HepG2 (cell line): ENCODE data around the gene RDH12. TPM values are rescaled to one million over a fixed set of nuclear protein-coding genes. Genes with fewer than 3 reads are reported as not detected.

Experiments
- ATAC-seq: fragments of 200-7000 bp; cut with Tn5 transposase; 3 replicates; pipeline ENCODE4 v1.9.1; 2020; ENCODE audit warnings: mild to moderate bottlenecking, moderate library complexity
- BruUV-seq: library from RNA; stranded (reverse); fragments of 400-500 nt; replicated peaks from 2 replicates; lab custom pipeline; 2021; lab: Mats Ljungman, UMichigan
- CTCF ChIA-PET: fragments of 300-600 bp; formaldehyde crosslinking; extraction: SDS; loops from one replicate; lab custom pipeline; 2021; ENCODE audit warnings: low total read pairs, inconsistent platforms, low intra/inter-chr PET ratio; lab: Yijun Ruan, JAX
- POLR2A ChIA-PET: fragments of 350-600 bp; sonication (Branson Sonifier 250); formaldehyde crosslinking; loops from one replicate; lab custom pipeline; 2020; ENCODE audit warnings: antibody characterized with exemption, inconsistent platforms; lab: Yijun Ruan, JAX
- DNase-seq: peaks from one replicate; pipeline ENCODE4 v3.0.0-alpha.2; 2015; ENCODE audit warnings: low spot score
- FAIRE-seq: peaks from 3 replicates; lab custom pipeline; 2011; peaks lifted over from hg19 to GRCh38; lab: Jason Lieb, UNC
- H2AFZ ChIP-seq: one replicate; pipeline ENCODE4 v1.6.1; 2011; ENCODE audit warnings: low read length, inconsistent platforms
- H3K27ac ChIP-seq: fragments of 300-600 bp; 3 replicates; pipeline ENCODE4 v1.8.0; 2011; ENCODE audit warnings: mixed run types, mild to moderate bottlenecking, mixed read lengths, low read length, inconsistent platforms; ENCODE audit not compliant: insufficient read depth; ENCODE audit errors: extremely low read length
- H3K27me3 ChIP-seq, 2 experiments: fragments of 200-600 bp in 1 of 2; 2 replicates in 1 of 2; 3 replicates in 1 of 2; pipeline versions ENCODE4 v1.6.0 to v1.8.0; 2011; ENCODE audit warnings: low read length in 2 of 2, mild to moderate bottlenecking in 2 of 2, moderate library complexity in 2 of 2, inconsistent platforms in 1 of 2; ENCODE audit not compliant: insufficient read depth in 2 of 2, control insufficient read depth in 1 of 2
- H3K36me3 ChIP-seq, 2 experiments: fragments of 200-600 bp in 1 of 2; replicated peaks in 1 of 2; 2 replicates in 1 of 2; 3 replicates in 1 of 2; pipeline versions ENCODE4 v1.5.1 to v1.8.0; 2011; ENCODE audit warnings: low read length in 2 of 2, inconsistent platforms in 1 of 2; ENCODE audit not compliant: insufficient read depth in 2 of 2, control insufficient read depth in 1 of 2
- H3K4me1 ChIP-seq: 2 replicates; pipeline ENCODE4 v1.5.1; 2012; ENCODE audit warnings: low read length, inconsistent platforms; ENCODE audit not compliant: insufficient read depth
- H3K4me2 ChIP-seq: 2 replicates; pipeline ENCODE4 v1.6.0; 2011; ENCODE audit warnings: low read depth, low read length, inconsistent platforms
- H3K4me3 ChIP-seq, 3 experiments: fragments of 200-600 bp in 1 of 3; sonication (generic), shearing (Covaris generic) in 1 of 3; replicated peaks in 1 of 3; 2 replicates each; pipeline ENCODE4 v1.5.1; 2011 to 2016; ENCODE audit warnings: low read length in 3 of 3, inconsistent platforms in 2 of 3, low read depth in 2 of 3, mild to moderate bottlenecking in 2 of 3, control low read depth in 1 of 3, mixed read lengths in 1 of 3; ENCODE audit not compliant: insufficient read depth in 1 of 3
- H3K79me2 ChIP-seq: one replicate; pipeline ENCODE4 v1.6.1; 2011; ENCODE audit warnings: low read length, inconsistent platforms; ENCODE audit not compliant: insufficient read depth
- H3K9ac ChIP-seq: 2 replicates; pipeline ENCODE4 v1.6.0; 2011; ENCODE audit warnings: mild to moderate bottlenecking, low read depth, low read length, inconsistent platforms; ENCODE audit not compliant: insufficient read depth
- H3K9me3 ChIP-seq: 2 replicates; pipeline ENCODE4 v1.5.1; 2012; ENCODE audit warnings: mild to moderate bottlenecking, low read length
- H4K20me1 ChIP-seq: 2 replicates; pipeline ENCODE4 v1.6.0; 2011; ENCODE audit warnings: inconsistent platforms, mild to moderate bottlenecking, low read length, moderate library complexity; ENCODE audit not compliant: insufficient read depth
- ATAD3A ChIP-seq: sonication (generic); formaldehyde crosslinking; IDR thresholded peaks from 2 replicates; pipeline ENCODE4 v1.4.0; 2020; ENCODE audit warnings: missing genetic modification reagents
- BHLHE40 ChIP-seq: IDR thresholded peaks from 2 replicates; pipeline ENCODE4 v1.6.1; 2011; ENCODE audit warnings: low read length, improper control_type of control experiment
- CREM ChIP-seq, 2 experiments: sonication (generic) in 1 of 2; formaldehyde crosslinking in 1 of 2; IDR thresholded peaks; 2 replicates each; pipeline versions ENCODE4 v1.4.0 to v1.6.1; 2016 to 2020; ENCODE audit warnings: antibody characterized with exemption in 1 of 2, mild to moderate bottlenecking in 1 of 2, missing genetic modification reagents in 1 of 2
- HOXA7 ChIP-seq: sonication (generic); formaldehyde crosslinking; IDR thresholded peaks from 2 replicates; pipeline ENCODE4 v1.8.1; 2022; ENCODE audit warnings: mild to moderate bottlenecking, missing genetic modification reagents, moderate library complexity
- KLF12 ChIP-seq: sonication (generic); formaldehyde crosslinking; IDR thresholded peaks from 2 replicates; pipeline ENCODE4 v1.4.0; 2020; ENCODE audit warnings: missing genetic modification reagents, borderline replicate concordance
- NBN ChIP-seq: fragments of 450-650 bp; conservative IDR thresholded peaks from 2 replicates; pipeline ENCODE4 v1.6.1; 2017
- NFE2L1 ChIP-seq: sonication (generic); formaldehyde crosslinking; IDR thresholded peaks from 2 replicates; pipeline ENCODE4 v1.4.0; 2020; ENCODE audit warnings: missing genetic modification reagents, mild to moderate bottlenecking, borderline replicate concordance
- NFKB2 ChIP-seq: sonication (generic); formaldehyde crosslinking; IDR thresholded peaks from 2 replicates; pipeline ENCODE4 v1.4.0; 2020; ENCODE audit warnings: missing genetic modification reagents, borderline replicate concordance
- RFX3 ChIP-seq: IDR thresholded peaks from 2 replicates; pipeline ENCODE4 v1.6.1; 2016; ENCODE audit warnings: missing biosample characterization, missing genetic modification reagents
- SNAI1 ChIP-seq: sonication (generic); formaldehyde crosslinking; IDR thresholded peaks from 2 replicates; pipeline ENCODE4 v1.5.0; 2020; ENCODE audit warnings: mild to moderate bottlenecking, missing genetic modification reagents, borderline replicate concordance
- USF2 ChIP-seq, 2 experiments: sonication (generic) in 1 of 2; formaldehyde crosslinking in 1 of 2; IDR thresholded peaks; 2 replicates each; pipeline versions ENCODE4 v1.5.1 to v1.6.1; 2011 to 2020; ENCODE audit warnings: borderline replicate concordance in 1 of 2, low read depth in 1 of 2, low read length in 1 of 2, mild to moderate bottlenecking in 1 of 2, missing genetic modification reagents in 1 of 2, moderate library complexity in 1 of 2
- XBP1 ChIP-seq: sonication (generic); formaldehyde crosslinking; IDR thresholded peaks from 2 replicates; pipeline ENCODE4 v1.5.0; 2020; ENCODE audit warnings: missing genetic modification reagents
- ZBTB39 ChIP-seq: sonication (generic); formaldehyde crosslinking; IDR thresholded peaks from 2 replicates; pipeline ENCODE4 v1.5.0; 2020; ENCODE audit warnings: missing genetic modification reagents
- ZBTB43 ChIP-seq: sonication (generic); formaldehyde crosslinking; conservative IDR thresholded peaks from 2 replicates; pipeline ENCODE4 v1.4.0; 2020; ENCODE audit warnings: missing genetic modification reagents
- ZNF160 ChIP-seq: sonication (generic); formaldehyde crosslinking; IDR thresholded peaks from 2 replicates; pipeline ENCODE4 v1.8.0; 2022; ENCODE audit warnings: mild to moderate bottlenecking, inconsistent platforms, missing genetic modification reagents
- ZNF224 ChIP-seq: sonication (generic); formaldehyde crosslinking; IDR thresholded peaks from 2 replicates; pipeline ENCODE4 v1.5.0; 2020; ENCODE audit warnings: mild to moderate bottlenecking, missing genetic modification reagents
- ZNF331 ChIP-seq: sonication (generic); formaldehyde crosslinking; IDR thresholded peaks from 2 replicates; pipeline ENCODE4 v1.4.0; 2020; ENCODE audit warnings: missing genetic modification reagents
- ZNF350 ChIP-seq: sonication (generic); formaldehyde crosslinking; IDR thresholded peaks from 2 replicates; pipeline ENCODE4 v1.4.0; 2020; ENCODE audit warnings: mild to moderate bottlenecking, low read depth, missing genetic modification reagents, borderline replicate concordance
- ZNF562 ChIP-seq: sonication (generic); formaldehyde crosslinking; IDR thresholded peaks from 2 replicates; pipeline ENCODE4 v1.8.0; 2022; ENCODE audit warnings: missing genetic modification reagents, borderline replicate concordance
- ZNF772 ChIP-seq: sonication (generic); formaldehyde crosslinking; IDR thresholded peaks from 2 replicates; pipeline ENCODE4 v1.5.0; 2020; ENCODE audit warnings: mild to moderate bottlenecking, missing genetic modification reagents
- WGBS: methylation state at CpG from one replicate; pipeline ENCODE4 v1.1.6; 2017; ENCODE audit warnings: low lambda C conversion rate; 5-methylcytosine and 5-hydroxymethylcytosine counted together
- in situ Hi-C: cut with HindIII; loops from 2 replicates; pipeline ENCODE4 v1.10.0; 2017; ENCODE audit warnings: low pct_unique_long_range_greater_than_20kb; ENCODE audit not compliant: extremely low pct_ligation_motif_present
- intact Hi-C: fragments of 100-400 bp; cut with micrococcal nuclease; formaldehyde crosslinking; loops from one replicate; pipeline ENCODE4 v1.10.0; 2022; ENCODE audit not compliant: unreplicated experiment
- polyA plus RNA-seq, 8 experiments: library from polyadenylated mRNA; depleted of rRNA in 3 of 8; stranded (reverse) in 7 of 8; unstranded in 1 of 8; fragments of >200 nt; fragmentation: Illumina TruSeq in 4 of 8; extraction: Trizol in 4 of 8; gene quantifications; 2 replicates each; pipeline versions ENCODE4 v1.2.1 to v1.2.3, GENCODE V29; 2011 to 2016; ENCODE audit warnings: low read depth in 4 of 8, missing spikeins in 1 of 8, mixed read lengths in 1 of 8; ENCODE audit not compliant: insufficient read depth in 1 of 8
- total RNA-seq, 5 experiments: library from RNA; depleted of rRNA; stranded (reverse); fragments of >200 nt; fragmentation: Illumina TruSeq; extraction: Trizol; gene quantifications; 2 replicates each; pipeline ENCODE4 v1.2.3, GENCODE V29; 2016; ENCODE audit warnings: low read depth in 1 of 5

Gene RDH12
- total and polyA plus RNA-seq, 2 of the 13 experiments (the other 11 are each of a cell fraction or from before 2014, with no cell fraction given), result 1.6 to 2.1 TPM

- Histone ChIP-seq H3K27ac (peak overlapping the region; percentile 98), H3K36me3 (peaks cover 10 to 24% of the 10 kb centered on the region in 2 experiments), H3K4me2 (peak overlapping the region; percentile 90), H3K9ac (peak overlapping the region; percentile 99), H2AFZ (no peak overlapping the region), H3K4me3 (peak overlapping the region; percentile 89 to 100 (median 95)), H3K4me1 (peaks cover 20% of the 10 kb centered on the region), H4K20me1 (peaks cover 4% of the 10 kb centered on the region; the same call in 1 of the 2 replicates), H3K27me3 (no peaks in the 10 kb centered on the region; a peak in 1 of 5 replicates), H3K9me3 (no peaks in the 10 kb centered on the region), H3K79me2 (peaks cover 34% of the 10 kb centered on the region)
- ATAC-seq (peak; percentile 89), FAIRE-seq (no peak), DNase-seq (peak; percentile 62)
- intact Hi-C loops (loop anchor here (2.0 kb wide), 1 partner anchor 31 kb away; no protein-coding TSS in a partner anchor), in situ Hi-C loops (no loop called here)
- ChIA-PET POLR2A (interaction anchor here (0.9 to 1.9 kb wide), 4 partner anchors 18 to 55 kb away, joined by 3 to 8 read pairs (median 4); partner anchors contain the start of gene RDH11), CTCF (interaction anchor here (1.6 to 1.8 kb wide), 2 partner anchors 30 to 31 kb away, joined by 4 to 7 read pairs; no protein-coding TSS in a partner anchor)
- no TSS peak for BruUV-seq
- WGBS, result 9% methylated on average over 1 of the region's 25 CpGs
- TF ChIP-seq NBN (no peak), KLF12 (CRISPR knock-in tag) (no peak), SNAI1 (0 out of 2 replicates have a peak, but pooled peaks have one; percentile 52), ZNF562 (CRISPR knock-in tag) (no peak), ZNF160 (CRISPR knock-in tag) (no peak), ZBTB39 (CRISPR knock-in tag) (no peak), RFX3 (CRISPR knock-in tag) (no peak), CREM (IDR thresholded peaks at IDR 0.05) (no peak), CREM (CRISPR knock-in tag; IDR thresholded peaks at IDR 0.05) (no peak), XBP1 (CRISPR knock-in tag) (no peak), NFE2L1 (CRISPR knock-in tag) (no peak), HOXA7 (CRISPR knock-in tag) (no peak), ZNF350 (CRISPR knock-in tag) (peak; percentile 13; the same call in 1 of the 2 replicates), ZNF224 (no peak), USF2 (IDR thresholded peaks at IDR 0.05; ENCODE audit: low read depth, low read length) (no peak), USF2 (CRISPR knock-in tag; IDR thresholded peaks at IDR 0.05; ENCODE audit: borderline replicate concordance) (0 out of 2 replicates have a peak, but pooled peaks have one; percentile 26), ZBTB43 (no peak), ZNF772 (CRISPR knock-in tag) (0 out of 2 replicates have a peak, but pooled peaks have one; percentile 4), ZNF331 (CRISPR knock-in tag) (no peak), NFKB2 (CRISPR knock-in tag) (no peak), ATAD3A (CRISPR knock-in tag) (no peak), BHLHE40 (no peak)
Observed at GRCh38 chr14:67674139-67674479, 27.6 kb upstream of the RDH12 start.
